ENCODE measurements around the gene MFAP5. TPM values are rescaled to one million over a fixed set of nuclear protein-coding genes. Genes with fewer than 3 reads are reported as not detected.
A peak's percentile ranks its signal among the peaks of the same experiment; 100 is the strongest.

Gene MFAP5
- total and polyA plus RNA-seq, 12 donors = 12.3 to 53.0 (median 25.2) TPM

GRCh38 chr12:8676651-8677050 is 14.0 kb upstream of the MFAP5 start:
- Histone ChIP-seq H3K9me3 (no peaks in the 10 kb centered on the region), H3K27ac (no peak overlapping the region), H3K36me3 (no peaks in the 10 kb centered on the region), H3K4me3 (no peak overlapping the region), H3K4me1 (peaks cover 0 to 32% (median 3%) of the 10 kb centered on the region in 9 donors), H3K27me3 (no peaks in the 10 kb centered on the region)
- intact Hi-C loops (cut with DNase I) = loop anchor here in 1 of 10 donors (10.0 kb wide), 1 partner anchor 358 kb away; no protein-coding TSS in a partner anchor
- TF ChIP-seq, protein P1, sequence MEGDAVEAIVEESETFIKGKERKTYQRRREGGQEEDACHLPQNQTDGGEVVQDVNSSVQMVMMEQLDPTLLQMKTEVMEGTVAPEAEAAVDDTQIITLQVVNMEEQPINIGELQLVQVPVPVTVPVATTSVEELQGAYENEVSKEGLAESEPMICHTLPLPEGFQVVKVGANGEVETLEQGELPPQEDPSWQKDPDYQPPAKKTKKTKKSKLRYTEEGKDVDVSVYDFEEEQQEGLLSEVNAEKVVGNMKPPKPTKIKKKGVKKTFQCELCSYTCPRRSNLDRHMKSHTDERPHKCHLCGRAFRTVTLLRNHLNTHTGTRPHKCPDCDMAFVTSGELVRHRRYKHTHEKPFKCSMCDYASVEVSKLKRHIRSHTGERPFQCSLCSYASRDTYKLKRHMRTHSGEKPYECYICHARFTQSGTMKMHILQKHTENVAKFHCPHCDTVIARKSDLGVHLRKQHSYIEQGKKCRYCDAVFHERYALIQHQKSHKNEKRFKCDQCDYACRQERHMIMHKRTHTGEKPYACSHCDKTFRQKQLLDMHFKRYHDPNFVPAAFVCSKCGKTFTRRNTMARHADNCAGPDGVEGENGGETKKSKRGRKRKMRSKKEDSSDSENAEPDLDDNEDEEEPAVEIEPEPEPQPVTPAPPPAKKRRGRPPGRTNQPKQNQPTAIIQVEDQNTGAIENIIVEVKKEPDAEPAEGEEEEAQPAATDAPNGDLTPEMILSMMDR (IDR thresholded peaks at IDR 0.05) = no peak
- no peak for ATAC-seq
- WGBS, 2 donors = 80 to 82% methylated on average over 4 of the region's 4 CpGs
- no peak for DNase-seq

DNA sequence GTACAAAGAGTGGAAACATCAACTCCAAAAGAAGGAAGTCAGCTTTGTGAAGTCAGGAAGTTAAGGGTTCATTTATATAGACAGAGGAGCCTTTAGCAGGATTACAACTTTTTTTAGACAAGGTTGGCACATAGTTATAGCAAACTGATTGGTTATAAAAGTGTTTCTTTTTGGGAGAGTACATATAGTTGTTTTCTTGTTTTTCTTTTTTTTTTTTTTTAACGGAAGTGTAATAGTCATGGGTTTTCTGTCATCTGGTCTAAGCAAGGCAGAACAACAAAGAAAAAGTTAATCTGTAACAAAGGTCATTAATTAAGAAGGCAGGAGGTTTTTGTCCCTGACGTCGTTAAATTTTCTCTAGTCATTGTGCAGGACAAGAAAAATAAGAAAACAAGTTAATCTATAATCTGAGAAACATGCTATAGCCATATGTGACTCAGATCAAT is 13.0 kb upstream of the MFAP5 start:
- Histone ChIP-seq H3K27ac (peak overlapping the region in 3 of 10 donors; percentile 30 to 62 (median 41)), H3K4me3 (no peak overlapping the region), H3K9me3 (no peaks in the 10 kb centered on the region), H3K4me1 (peaks cover 0 to 23% (median 0%) of the 10 kb centered on the region in 9 donors), H3K27me3 (no peaks in the 10 kb centered on the region), H3K36me3 (no peaks in the 10 kb centered on the region)
- intact Hi-C loops (cut with DNase I) = loop anchor here in 1 of 10 donors (10.0 kb wide), 1 partner anchor 359 kb away; no protein-coding TSS in a partner anchor
- TF ChIP-seq, protein P1 (IDR thresholded peaks at IDR 0.05) = no peak
- 43 to 66% methylated on average over 3 of the region's 3 CpGs for WGBS, 2 donors
- ATAC-seq (peak in 1 of 8 donors; percentile 44), DNase-seq (no peak)

GRCh38 chr12:8672381-8672780 is 9.8 kb upstream of the MFAP5 start:
- Histone ChIP-seq H3K36me3 (no peaks in the 10 kb centered on the region), H3K27me3 (no peaks in the 10 kb centered on the region), H3K4me3 (no peak overlapping the region), H3K4me1 (peaks cover 0 to 21% (median 0%) of the 10 kb centered on the region in 9 donors), H3K9me3 (no peaks in the 10 kb centered on the region), H3K27ac (no peak overlapping the region)
- TF ChIP-seq, protein P1 (IDR thresholded peaks at IDR 0.05) = no peak
- ATAC-seq (no peak), DNase-seq (no peak)
- 78 to 94% methylated on average over 5 of the region's 5 CpGs for WGBS, 2 donors
- intact Hi-C loops (cut with DNase I) = loop anchor here in 1 of 10 donors (10.0 kb wide), 1 partner anchor 362 kb away; no protein-coding TSS in a partner anchor

GRCh38 chr12:8668441-8668840 is 5.8 kb upstream of the MFAP5 start:
- intact Hi-C loops (cut with DNase I) = no loop called here
- Histone ChIP-seq H3K36me3 (no peaks in the 10 kb centered on the region), H3K27me3 (no peaks in the 10 kb centered on the region), H3K27ac (no peak overlapping the region), H3K4me1 (peaks cover 0 to 13% (median 0%) of the 10 kb centered on the region in 9 donors), H3K4me3 (no peak overlapping the region), H3K9me3 (no peaks in the 10 kb centered on the region)
- ATAC-seq = no peak
- no peak for DNase-seq
- 58 to 61% methylated on average over 2 of the region's 2 CpGs for WGBS, 2 donors
- TF ChIP-seq, protein P1 (IDR thresholded peaks at IDR 0.05) = no peak
